Thymus (tissue), 11 donors: ENCODE data around the gene TAS2R39. TPM values are rescaled to one million over a fixed set of nuclear protein-coding genes. Genes with fewer than 3 reads are reported as not detected.
A peak's percentile ranks its signal among the peaks of the same experiment; 100 is the strongest.
"Not testable (repeated sequence)": the region's sequence is repeated elsewhere in the genome, so short reads cannot be mapped to it uniquely, and the experiment has no call there.

Experiments
- DNase-seq, 9 donors: peaks; one replicate each; pipeline ENCODE4 v3.0.0-alpha.2; 2013; ENCODE audit warnings: low spot score in 9 of 9, low read depth in 6 of 9, missing footprints in 1 of 9
- H3K27ac ChIP-seq, 2 donors: one replicate each; pipeline ENCODE4 v1.5.1; 2013; ENCODE audit warnings: control low read depth in 1 of 2, low read depth in 1 of 2, low read length in 1 of 2, mild to moderate bottlenecking in 1 of 2, moderate library complexity in 1 of 2
- H3K27me3 ChIP-seq, 2 donors: one replicate each; pipeline ENCODE4 v1.5.1; 2013; ENCODE audit warnings: low read length in 1 of 2; ENCODE audit not compliant: control insufficient read depth in 2 of 2, insufficient read depth in 1 of 2
- H3K36me3 ChIP-seq, 2 donors: one replicate each; pipeline ENCODE4 v1.5.1; 2013; ENCODE audit warnings: low read length in 1 of 2, mild to moderate bottlenecking in 1 of 2, moderate library complexity in 1 of 2; ENCODE audit not compliant: control insufficient read depth in 2 of 2, insufficient read depth in 2 of 2
- H3K4me1 ChIP-seq, 2 donors: one replicate each; pipeline ENCODE4 v1.5.1; 2013; ENCODE audit warnings: low read length in 2 of 2; ENCODE audit not compliant: control insufficient read depth in 2 of 2, insufficient read depth in 2 of 2
- H3K4me3 ChIP-seq, 2 donors: one replicate each; pipeline ENCODE4 v1.5.1; 2013; ENCODE audit warnings: low read length in 2 of 2, control low read depth in 1 of 2, mild to moderate bottlenecking in 1 of 2
- H3K9me3 ChIP-seq, 2 donors: one replicate each; pipeline ENCODE4 v1.5.1; 2013; ENCODE audit warnings: low read length in 1 of 2, mild to moderate bottlenecking in 1 of 2; ENCODE audit not compliant: control insufficient read depth in 2 of 2, insufficient read depth in 1 of 2
- WGBS: extraction: QIAGEN DNeasy Blood & Tissue Kit; methylation state at CpG from one replicate; pipeline ENCODE4 v1.1.7; 2013; 5-methylcytosine and 5-hydroxymethylcytosine counted together
- polyA plus RNA-seq: library from polyadenylated mRNA; stranded (reverse); fragments of 200-250 nt; gene quantifications from one replicate; pipeline ENCODE4 v1.2.3, GENCODE V29; 2013
- total RNA-seq: library from RNA; stranded (reverse); fragments of 120-200 nt; gene quantifications from one replicate; pipeline ENCODE4 v1.2.4, GENCODE V29; 2013
- donor health status: healthy.

The TAS2R39 gene
- total and polyA plus RNA-seq, 2 donors = not detected

GRCh38 chr7:143177374-143178119 is 5.7 kb upstream of the TAS2R39 start:
- no peak for DNase-seq
- WGBS = 95% methylated on average over 2 of the region's 2 CpGs

GRCh38 chr7:143180771-143181170 is 2.4 kb upstream of the TAS2R39 start:
- H3K4me1 ChIP-seq, H3K27me3 ChIP-seq, H3K36me3 ChIP-seq, H3K27ac ChIP-seq, DNase-seq, H3K9me3 ChIP-seq, H3K4me3 ChIP-seq: not testable (repeated sequence)
- WGBS = 97% methylated on average over 4 of the region's 4 CpGs

More at GRCh38 chr7:143177374-143178119, 5.7 kb upstream of the TAS2R39 start:
- H3K36me3 ChIP-seq = no peaks in the 10 kb centered on the region
- H3K27me3 ChIP-seq = no peaks in the 10 kb centered on the region
- no peaks in the 10 kb centered on the region for H3K9me3 ChIP-seq
- no peaks in the 10 kb centered on the region for H3K4me1 ChIP-seq
- H3K4me3 ChIP-seq = no peak overlapping the region
- H3K27ac ChIP-seq = no peak overlapping the region

- no peaks in the 10 kb centered on the region for H3K27me3 ChIP-seq
- no peaks in the 10 kb centered on the region for H3K36me3 ChIP-seq
- H3K4me1 ChIP-seq = no peaks in the 10 kb centered on the region
- no peak overlapping the region for H3K4me3 ChIP-seq
- 95% methylated on average over 2 of the region's 2 CpGs for WGBS
- no peaks in the 10 kb centered on the region for H3K9me3 ChIP-seq
- peak in 2 of 9 donors; percentile 3 to 6 for DNase-seq
- no peak overlapping the region for H3K27ac ChIP-seq
Measured at GRCh38 chr7:143181349-143181748, 1.9 kb upstream of the TAS2R39 start.

GRCh38 chr7:143185551-143185950 is 2.3 kb downstream of the TAS2R39 start:
- H3K27ac ChIP-seq = no peak overlapping the region
- no peak overlapping the region for H3K4me3 ChIP-seq
- DNase-seq = no peak
- WGBS = 95% methylated on average over 1 of the region's 1 CpG
- no peaks in the 10 kb centered on the region for H3K27me3 ChIP-seq
- no peaks in the 10 kb centered on the region for H3K36me3 ChIP-seq
- H3K4me1 ChIP-seq = no peaks in the 10 kb centered on the region
- H3K9me3 ChIP-seq = no peaks in the 10 kb centered on the region

- no peaks in the 10 kb centered on the region for H3K27me3 ChIP-seq
- no peaks in the 10 kb centered on the region for H3K4me1 ChIP-seq
- DNase-seq = no peak
- no peak overlapping the region for H3K4me3 ChIP-seq
- H3K27ac ChIP-seq = no peak overlapping the region
- 95% methylated on average over 6 of the region's 6 CpGs for WGBS
- no peaks in the 10 kb centered on the region for H3K9me3 ChIP-seq
- no peaks in the 10 kb centered on the region for H3K36me3 ChIP-seq
Measured at GRCh38 chr7:143188994-143189393, 5.8 kb downstream of the TAS2R39 start.

GRCh38 chr7:143193880-143194279 is 10.7 kb downstream of the TAS2R39 start:
- no peak for DNase-seq
- no peaks in the 10 kb centered on the region for H3K27me3 ChIP-seq
- no peak overlapping the region for H3K27ac ChIP-seq
- H3K4me3 ChIP-seq = no peak overlapping the region
- H3K4me1 ChIP-seq = no peaks in the 10 kb centered on the region
- no peaks in the 10 kb centered on the region for H3K9me3 ChIP-seq
- WGBS = 92% methylated on average over 2 of the region's 2 CpGs
- no peaks in the 10 kb centered on the region for H3K36me3 ChIP-seq

- H3K4me1 ChIP-seq = no peaks in the 10 kb centered on the region
- no peaks in the 10 kb centered on the region for H3K27me3 ChIP-seq
- H3K4me3 ChIP-seq = no peak overlapping the region
- no peaks in the 10 kb centered on the region for H3K36me3 ChIP-seq
- no peak for DNase-seq
- WGBS = 92% methylated on average over 4 of the region's 4 CpGs
- H3K9me3 ChIP-seq = no peaks in the 10 kb centered on the region
- no peak overlapping the region for H3K27ac ChIP-seq
Measured at GRCh38 chr7:143199040-143199439, 15.8 kb downstream of the TAS2R39 start.

- 97% methylated on average over 2 of the region's 2 CpGs for WGBS
- Histone ChIP-seq H3K9me3 (no peaks in the 10 kb centered on the region), H3K4me1 (peaks cover 3 to 6% of the 10 kb centered on the region in 2 donors), H3K4me3 (no peak overlapping the region), H3K36me3 (no peaks in the 10 kb centered on the region), H3K27ac (no peak overlapping the region), H3K27me3 (no peaks in the 10 kb centered on the region)
- DNase-seq = no peak
Measured at GRCh38 chr7:143202161-143202560, 18.9 kb downstream of the TAS2R39 start.

GRCh38 chr7:143203386-143203785 is 20.2 kb downstream of the TAS2R39 start:
- WGBS = 97% methylated on average over 3 of the region's 3 CpGs
- no peaks in the 10 kb centered on the region for H3K36me3 ChIP-seq
- DNase-seq = no peak

More at GRCh38 chr7:143203386-143203785, 20.2 kb downstream of the TAS2R39 start:
- Histone ChIP-seq H3K9me3 (no peaks in the 10 kb centered on the region), H3K4me1 (peaks cover 3 to 6% of the 10 kb centered on the region in 2 donors), H3K27ac (no peak overlapping the region), H3K27me3 (no peaks in the 10 kb centered on the region), H3K4me3 (no peak overlapping the region)
